ENCODE measurements around the gene COL23A1.

The COL23A1 gene

GRCh38 chr5:178333821-178334481 lies 256.2 kb downstream of the COL23A1 start:
- no peak overlapping the region for H2BK5ac ChIP-seq (ENCODE audit: low read length)
- no peak overlapping the region for H4K91ac ChIP-seq (ENCODE audit: low read depth, low read length, poor library complexity)
- DNase-seq (ENCODE audit: low spot score), result no peak
- peak overlapping the region; percentile 63 for H2AK5ac ChIP-seq (ENCODE audit: low read depth, low read length)
- peak overlapping the region; percentile 53 for H3K18ac ChIP-seq (ENCODE audit: low read length)
- H3K14ac ChIP-seq (ENCODE audit: low read length), result no peak overlapping the region
- no peak overlapping the region for H3K9ac ChIP-seq (ENCODE audit: low read depth, low read length, poor library complexity)
- H3K36me3 ChIP-seq (replicated peaks in 1 of 2; ENCODE audit: control insufficient read depth in 2 of 2, insufficient read depth in 2 of 2, low read length in 2 of 2), result no peaks in the 10 kb centered on the region
- H2BK120ac ChIP-seq (ENCODE audit: low read depth, low read length), result no peak overlapping the region
- no CpG with 5 or more reads among the region's 21 CpGs for WGBS, 2 donors (ENCODE audit: extremely low coverage in 2 of 2, insufficient read length in 2 of 2, insufficient replicate concordance in 1 of 2)
- no peaks in the 10 kb centered on the region for H3K27me3 ChIP-seq (ENCODE audit: control insufficient read depth in 3 of 3, insufficient read depth in 3 of 3, low read depth in 1 of 3, low read length in 3 of 3)
- H3K4me1 ChIP-seq (ENCODE audit: control insufficient read depth in 2 of 2, insufficient read depth in 1 of 2, low read depth in 1 of 2, low read length in 2 of 2), result peaks cover 8 to 23% of the 10 kb centered on the region in 2 donors
- H3K4ac ChIP-seq (ENCODE audit: low read length), result no peak overlapping the region
- no peak overlapping the region for H3K4me2 ChIP-seq (ENCODE audit: insufficient read depth, low read length, poor library complexity, severe bottlenecking)
- no peak overlapping the region for H4K8ac ChIP-seq (ENCODE audit: low read depth, low read length)
- no peaks in the 10 kb centered on the region for H3K9me3 ChIP-seq (replicated peaks in 1 of 2; ENCODE audit: control insufficient read depth in 2 of 2, insufficient read depth in 1 of 2, low read depth in 1 of 2, low read length in 2 of 2)
- H2BK12ac ChIP-seq (ENCODE audit: low read length), result peak overlapping the region; percentile 77
- H3K4me3 ChIP-seq (ENCODE audit: low read length in 2 of 2), result no peak overlapping the region
- no peak overlapping the region for H3K27ac ChIP-seq (replicated peaks; ENCODE audit: low read length)
- H2AFZ ChIP-seq (ENCODE audit: low read length), result no peak overlapping the region
- no peaks in the 10 kb centered on the region for H3K79me1 ChIP-seq (ENCODE audit: low read depth, low read length)
- H2BK15ac ChIP-seq (ENCODE audit: low read length), result peak overlapping the region; percentile 27
- H3K23ac ChIP-seq (ENCODE audit: low read depth, low read length, poor library complexity), result no peak overlapping the region

DNA sequence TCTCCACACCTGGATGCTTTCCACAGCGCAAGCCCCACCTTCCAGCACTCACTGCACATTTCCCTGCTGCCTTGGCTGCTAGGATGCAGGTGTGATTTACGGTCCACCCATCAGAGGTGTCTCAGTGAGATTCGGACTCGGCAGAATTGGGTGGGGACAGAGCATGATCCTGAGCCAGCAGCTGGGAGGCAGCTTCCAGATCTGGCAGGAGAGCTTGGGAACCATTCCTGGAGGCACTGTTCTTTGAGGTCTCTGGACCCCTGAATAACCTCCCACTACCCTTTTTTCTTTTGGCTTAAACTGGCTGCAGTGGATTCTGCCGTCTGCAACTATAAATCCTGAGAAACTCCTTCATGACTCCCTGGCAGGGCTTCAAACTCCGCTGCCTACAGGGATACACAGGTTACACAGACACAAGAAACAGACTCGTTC lies 258.0 kb downstream of the COL23A1 start:
- no peak overlapping the region for H3K27ac ChIP-seq (replicated peaks; ENCODE audit: low read length)
- no peak overlapping the region for H3K4me3 ChIP-seq (ENCODE audit: low read length in 2 of 2)
- WGBS, 2 donors (ENCODE audit: extremely low coverage in 2 of 2, insufficient read length in 2 of 2, insufficient replicate concordance in 1 of 2), result no CpG with 5 or more reads among the region's 7 CpGs
- H3K23ac ChIP-seq (ENCODE audit: low read depth, low read length, poor library complexity), result peak overlapping the region; percentile 56
- H3K4me2 ChIP-seq (ENCODE audit: insufficient read depth, low read length, poor library complexity, severe bottlenecking), result no peak overlapping the region
- no peak overlapping the region for H3K14ac ChIP-seq (ENCODE audit: low read length)
- H2AK5ac ChIP-seq (ENCODE audit: low read depth, low read length), result peak overlapping the region; percentile 84
- H3K79me1 ChIP-seq (ENCODE audit: low read depth, low read length), result no peaks in the 10 kb centered on the region
- no peak overlapping the region for H2AFZ ChIP-seq (ENCODE audit: low read length)
- H2BK5ac ChIP-seq (ENCODE audit: low read length), result no peak overlapping the region
- H4K8ac ChIP-seq (ENCODE audit: low read depth, low read length), result no peak overlapping the region
- H3K18ac ChIP-seq (ENCODE audit: low read length), result peak overlapping the region; percentile 52
- DNase-seq (ENCODE audit: low spot score), result no peak
- peaks cover 10 to 30% of the 10 kb centered on the region in 2 donors for H3K4me1 ChIP-seq (ENCODE audit: control insufficient read depth in 2 of 2, insufficient read depth in 1 of 2, low read depth in 1 of 2, low read length in 2 of 2)
- H2BK15ac ChIP-seq (ENCODE audit: low read length), result peak overlapping the region; percentile 31
- H3K9me3 ChIP-seq (replicated peaks in 1 of 2; ENCODE audit: control insufficient read depth in 2 of 2, insufficient read depth in 1 of 2, low read depth in 1 of 2, low read length in 2 of 2), result no peaks in the 10 kb centered on the region
- H2BK120ac ChIP-seq (ENCODE audit: low read depth, low read length), result no peak overlapping the region
- H3K27me3 ChIP-seq (ENCODE audit: control insufficient read depth in 3 of 3, insufficient read depth in 3 of 3, low read depth in 1 of 3, low read length in 3 of 3), result no peaks in the 10 kb centered on the region
- H2BK12ac ChIP-seq (ENCODE audit: low read length), result no peak overlapping the region
- H3K9ac ChIP-seq (ENCODE audit: low read depth, low read length, poor library complexity), result peak overlapping the region; percentile 47
- no peak overlapping the region for H3K4ac ChIP-seq (ENCODE audit: low read length)
- no peaks in the 10 kb centered on the region for H3K36me3 ChIP-seq (replicated peaks in 1 of 2; ENCODE audit: control insufficient read depth in 2 of 2, insufficient read depth in 2 of 2, low read length in 2 of 2)
- H4K91ac ChIP-seq (ENCODE audit: low read depth, low read length, poor library complexity), result no peak overlapping the region

- Histone ChIP-seq H2BK120ac (ENCODE audit: low read depth, low read length) (no peak overlapping the region), H3K79me1 (ENCODE audit: low read depth, low read length) (no peaks in the 10 kb centered on the region), H3K4ac (ENCODE audit: low read length) (no peak overlapping the region), H4K91ac (ENCODE audit: low read depth, low read length, poor library complexity) (no peak overlapping the region), H2BK15ac (ENCODE audit: low read length) (peak overlapping the region; percentile 31), H3K36me3 (replicated peaks in 1 of 2; ENCODE audit: control insufficient read depth in 2 of 2, insufficient read depth in 2 of 2, low read length in 2 of 2) (no peaks in the 10 kb centered on the region), H3K27ac (replicated peaks; ENCODE audit: low read length) (no peak overlapping the region), H3K4me2 (ENCODE audit: insufficient read depth, low read length, poor library complexity, severe bottlenecking) (no peak overlapping the region), H3K23ac (ENCODE audit: low read depth, low read length, poor library complexity) (peak overlapping the region; percentile 56), H2AFZ (ENCODE audit: low read length) (no peak overlapping the region), H2BK5ac (ENCODE audit: low read length) (no peak overlapping the region), H2BK12ac (ENCODE audit: low read length) (peak overlapping the region; percentile 16), H3K9me3 (replicated peaks in 1 of 2; ENCODE audit: control insufficient read depth in 2 of 2, insufficient read depth in 1 of 2, low read depth in 1 of 2, low read length in 2 of 2) (no peaks in the 10 kb centered on the region), H3K18ac (ENCODE audit: low read length) (peak overlapping the region; percentile 69), H3K14ac (ENCODE audit: low read length) (no peak overlapping the region), H3K4me1 (ENCODE audit: control insufficient read depth in 2 of 2, insufficient read depth in 1 of 2, low read depth in 1 of 2, low read length in 2 of 2) (peaks cover 7 to 30% of the 10 kb centered on the region in 2 donors), H4K8ac (ENCODE audit: low read depth, low read length) (no peak overlapping the region), H3K27me3 (ENCODE audit: control insufficient read depth in 3 of 3, insufficient read depth in 3 of 3, low read depth in 1 of 3, low read length in 3 of 3) (no peaks in the 10 kb centered on the region), H3K9ac (ENCODE audit: low read depth, low read length, poor library complexity) (peak overlapping the region; percentile 47), H2AK5ac (ENCODE audit: low read depth, low read length) (peak overlapping the region; percentile 84), H3K4me3 (ENCODE audit: low read length in 2 of 2) (no peak overlapping the region)
- WGBS, 2 donors (ENCODE audit: extremely low coverage in 2 of 2, insufficient read length in 2 of 2, insufficient replicate concordance in 1 of 2), result no CpG with 5 or more reads among the region's 15 CpGs
- DNase-seq (ENCODE audit: low spot score), result no peak
Observed at GRCh38 chr5:178331491-178331996, 258.6 kb downstream of the COL23A1 start.

- Histone ChIP-seq H3K4me3 (ENCODE audit: low read length in 2 of 2) (peak overlapping the region in 1 of 2 donors; percentile 9), H3K27me3 (ENCODE audit: control insufficient read depth in 3 of 3, insufficient read depth in 3 of 3, low read depth in 1 of 3, low read length in 3 of 3) (no peaks in the 10 kb centered on the region), H3K9ac (ENCODE audit: low read depth, low read length, poor library complexity) (no peak overlapping the region), H3K27ac (replicated peaks; ENCODE audit: low read length) (no peak overlapping the region), H2BK120ac (ENCODE audit: low read depth, low read length) (no peak overlapping the region), H3K9me3 (replicated peaks in 1 of 2; ENCODE audit: control insufficient read depth in 2 of 2, insufficient read depth in 1 of 2, low read depth in 1 of 2, low read length in 2 of 2) (no peaks in the 10 kb centered on the region), H3K79me1 (ENCODE audit: low read depth, low read length) (no peaks in the 10 kb centered on the region), H2BK15ac (ENCODE audit: low read length) (no peak overlapping the region), H4K8ac (ENCODE audit: low read depth, low read length) (no peak overlapping the region), H3K4ac (ENCODE audit: low read length) (no peak overlapping the region), H2BK5ac (ENCODE audit: low read length) (no peak overlapping the region), H3K4me1 (ENCODE audit: control insufficient read depth in 2 of 2, insufficient read depth in 1 of 2, low read depth in 1 of 2, low read length in 2 of 2) (peaks cover 7 to 30% of the 10 kb centered on the region in 2 donors), H2AFZ (ENCODE audit: low read length) (peak overlapping the region; percentile 45), H3K36me3 (replicated peaks in 1 of 2; ENCODE audit: control insufficient read depth in 2 of 2, insufficient read depth in 2 of 2, low read length in 2 of 2) (no peaks in the 10 kb centered on the region), H3K14ac (ENCODE audit: low read length) (no peak overlapping the region), H3K4me2 (ENCODE audit: insufficient read depth, low read length, poor library complexity, severe bottlenecking) (no peak overlapping the region), H3K18ac (ENCODE audit: low read length) (peak overlapping the region; percentile 46), H2BK12ac (ENCODE audit: low read length) (no peak overlapping the region), H4K91ac (ENCODE audit: low read depth, low read length, poor library complexity) (no peak overlapping the region), H3K23ac (ENCODE audit: low read depth, low read length, poor library complexity) (no peak overlapping the region), H2AK5ac (ENCODE audit: low read depth, low read length) (no peak overlapping the region)
- DNase-seq (ENCODE audit: low spot score), result no peak
- no CpG with 5 or more reads among the region's 7 CpGs for WGBS, 2 donors (ENCODE audit: extremely low coverage in 2 of 2, insufficient read length in 2 of 2, insufficient replicate concordance in 1 of 2)
Observed at GRCh38 chr5:178330791-178331404, 259.3 kb downstream of the COL23A1 start.

Data from neuronal stem cell (in vitro differentiated cells).